Fibroblast of skin of scalp (primary cell): ENCODE measurements around the gene BCLAF1.
"Not testable (repeated sequence)": the region's sequence is repeated elsewhere in the genome, so short reads cannot be mapped to it uniquely, and the experiment has no call there.

Experiments used
- DNase-seq: peaks from one replicate; pipeline ENCODE4 v3.0.0-alpha.2; 2013

BCLAF1 gene

DNA sequence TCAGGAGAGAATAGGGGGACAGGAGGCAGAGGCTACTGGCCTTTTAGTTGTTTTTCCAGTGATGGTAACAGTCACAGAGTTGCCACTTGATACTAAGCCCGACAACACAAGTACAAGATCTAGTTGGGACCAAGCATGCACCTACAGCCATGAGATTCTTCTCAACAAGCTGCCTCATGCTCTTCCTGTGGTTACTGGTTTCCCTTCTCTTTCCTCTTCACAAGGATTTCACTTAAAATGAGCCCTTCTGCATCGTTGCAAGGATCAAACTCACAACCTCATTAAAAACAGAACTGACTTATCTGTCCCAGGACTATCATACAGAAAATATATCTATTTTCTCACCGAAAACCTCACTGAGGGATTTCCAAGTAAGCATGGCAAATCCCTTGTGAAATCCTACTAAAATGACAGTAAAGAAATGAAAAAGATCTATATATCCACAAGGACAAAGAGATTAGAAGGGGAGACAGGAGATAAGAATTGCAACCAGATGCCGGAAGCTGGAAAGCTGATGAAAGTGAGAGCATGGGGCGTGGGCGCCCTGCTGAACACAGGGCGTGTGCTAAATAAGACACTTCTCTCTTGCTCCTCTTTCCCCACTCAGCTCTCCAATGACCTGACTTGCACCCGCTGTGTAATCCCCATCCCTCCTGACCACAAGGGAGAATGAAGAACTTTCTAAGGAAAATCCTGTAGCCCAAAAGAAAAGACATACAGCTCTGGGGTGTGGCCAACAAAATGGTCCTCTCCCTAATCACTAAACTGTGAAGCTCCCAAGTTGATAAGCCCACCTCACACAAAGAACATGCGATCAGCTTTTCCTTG is 53.0 kb downstream of the BCLAF1 start:
- no peak for DNase-seq

DNA sequence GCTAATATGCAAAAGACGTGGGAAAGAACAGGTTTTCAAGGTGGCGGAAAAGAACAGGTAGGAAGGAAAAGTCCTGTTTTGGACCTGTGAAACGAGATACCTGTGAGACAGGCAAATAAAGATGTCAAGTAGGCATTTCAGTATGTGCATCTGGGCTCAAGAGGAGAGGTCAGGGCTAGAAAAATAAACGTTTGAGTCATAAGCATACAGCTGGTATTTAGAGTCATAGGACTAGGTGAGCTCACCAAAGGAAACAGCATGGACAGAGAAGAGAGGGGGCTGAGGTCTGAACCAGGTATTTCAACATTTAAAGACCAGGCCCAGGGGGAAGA is 54.4 kb downstream of the BCLAF1 start:
- no peak for DNase-seq

DNA sequence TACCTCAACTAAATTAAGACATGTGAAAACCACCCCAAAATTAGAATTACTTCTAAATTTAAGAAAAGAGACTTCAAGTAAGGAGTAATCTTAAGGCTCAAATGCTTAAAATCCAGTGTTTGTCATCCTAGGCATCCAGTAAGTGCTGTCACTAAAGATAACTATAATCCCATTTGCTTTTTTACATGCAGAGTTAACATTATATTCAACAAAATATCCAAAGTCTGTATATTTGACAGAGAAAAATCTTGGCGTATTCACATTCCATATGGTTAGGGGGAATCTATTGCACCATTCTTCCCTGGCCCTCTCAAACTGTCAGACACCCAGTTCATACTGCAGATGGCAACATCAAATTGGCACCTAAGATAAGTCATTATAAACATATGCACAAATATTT is 56.9 kb downstream of the BCLAF1 start:
- no peak for DNase-seq

DNA sequence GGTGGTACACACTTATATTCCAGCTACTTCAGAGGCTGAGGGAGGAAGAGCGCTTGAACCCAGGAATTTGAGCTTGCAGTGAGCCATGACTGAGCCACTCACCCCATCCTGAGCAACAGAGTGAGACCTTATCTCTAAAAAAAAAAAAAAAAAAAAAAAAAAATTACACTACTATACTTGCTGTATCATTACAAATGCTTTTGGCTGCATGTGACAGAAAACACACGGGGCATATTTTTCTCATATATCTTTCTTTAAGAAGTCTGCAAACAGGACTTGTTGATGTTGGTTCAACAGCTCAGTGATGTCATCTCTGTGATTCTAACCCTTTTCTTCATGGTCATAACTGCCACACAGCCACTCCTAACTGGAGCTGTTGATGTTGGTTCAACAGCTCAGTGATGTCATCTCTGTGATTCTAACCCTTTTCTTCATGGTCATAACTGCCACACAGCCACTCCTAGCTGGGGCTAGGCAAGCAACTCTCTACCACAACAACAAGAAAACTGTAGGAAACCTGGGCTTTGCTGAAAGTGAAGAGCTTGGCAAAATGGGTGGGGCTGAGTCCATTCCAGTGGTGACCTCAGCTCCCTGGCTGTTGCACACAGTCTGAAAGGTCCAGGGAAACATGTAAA is 59.3 kb downstream of the BCLAF1 start:
- DNase-seq: no peak

DNA sequence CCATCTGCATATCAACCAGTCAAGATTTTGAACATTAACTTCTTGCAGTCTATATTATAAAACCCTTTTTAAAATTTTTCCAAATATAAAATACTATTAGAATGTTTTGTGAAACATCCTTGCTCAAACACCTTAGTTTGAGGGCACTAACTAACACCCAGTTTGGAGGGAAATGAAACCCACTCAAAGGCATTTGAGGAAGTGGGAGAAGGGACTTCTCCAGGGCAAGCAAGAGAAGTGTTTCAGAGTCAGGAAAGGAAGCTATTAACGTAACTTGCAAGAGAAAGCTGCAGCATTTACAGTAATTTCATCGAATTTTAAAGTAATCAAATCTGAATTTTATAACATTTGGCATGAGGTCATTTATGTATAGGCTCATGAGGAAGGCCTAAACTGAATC is 60.8 kb downstream of the BCLAF1 start:
- DNase-seq: no peak

DNA sequence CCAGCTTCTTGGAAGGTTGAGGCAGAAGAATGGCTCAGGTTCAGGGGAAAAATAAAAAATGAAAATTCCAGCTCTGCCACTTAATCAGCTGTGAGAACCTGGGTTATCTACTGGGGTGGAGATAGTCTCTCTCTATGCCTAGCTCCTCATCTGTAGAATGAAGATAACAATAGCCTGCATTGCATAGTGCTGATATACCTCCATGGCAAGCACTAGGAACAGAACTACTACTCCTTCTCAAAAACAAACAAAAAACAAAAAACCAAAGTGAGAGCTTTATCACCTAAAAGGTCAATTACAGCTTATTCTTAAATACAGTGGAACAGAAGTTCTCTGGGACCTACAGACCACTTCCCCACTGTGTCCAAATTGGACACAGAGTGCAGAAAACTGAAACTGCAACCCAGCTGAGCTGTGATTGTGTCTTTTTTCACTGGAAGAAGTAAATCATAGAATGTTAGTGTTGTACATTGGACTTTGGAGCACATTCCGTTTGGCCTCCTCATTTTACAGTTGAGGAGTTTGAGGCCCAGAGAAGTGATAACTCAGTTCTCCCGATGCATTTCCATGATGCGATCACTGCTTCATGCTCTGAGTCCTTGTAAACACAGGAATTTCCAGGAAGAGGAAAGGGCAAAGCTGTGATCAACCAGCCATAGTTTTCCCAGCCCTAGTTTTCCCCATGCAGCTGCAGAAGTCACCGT is 62.8 kb downstream of the BCLAF1 start:
- no peak for DNase-seq

DNA sequence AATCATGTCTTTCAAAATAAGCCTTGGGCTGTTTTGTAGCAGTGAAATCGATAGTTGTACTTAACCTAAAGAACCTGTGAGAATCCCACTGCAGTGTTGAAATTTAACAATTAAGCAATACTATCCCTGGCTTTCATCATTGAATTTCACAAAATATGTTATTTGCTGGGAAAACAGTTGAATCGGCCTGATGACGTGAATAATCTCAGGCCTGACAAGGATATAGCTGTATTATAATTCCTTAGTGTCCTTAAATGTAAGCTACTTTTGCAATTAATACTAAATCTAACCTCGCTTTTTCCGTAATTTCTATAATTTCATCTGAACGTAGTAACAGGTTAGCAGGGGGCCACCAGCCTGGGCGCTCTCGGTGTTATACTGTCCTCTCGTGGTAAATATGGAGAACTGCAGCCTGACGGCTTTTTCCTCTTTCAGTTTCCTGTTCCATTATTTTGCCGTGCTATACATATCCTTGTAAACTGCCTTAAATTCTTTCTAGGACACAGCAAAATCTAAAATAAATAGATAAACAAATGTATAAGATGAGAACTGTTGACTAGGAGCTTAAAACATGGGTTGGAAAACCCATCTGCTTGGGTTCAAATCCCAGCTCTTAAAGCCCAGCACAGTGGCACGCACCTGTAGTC is 63.5 kb downstream of the BCLAF1 start:
- DNase-seq: peak; percentile 58

DNA sequence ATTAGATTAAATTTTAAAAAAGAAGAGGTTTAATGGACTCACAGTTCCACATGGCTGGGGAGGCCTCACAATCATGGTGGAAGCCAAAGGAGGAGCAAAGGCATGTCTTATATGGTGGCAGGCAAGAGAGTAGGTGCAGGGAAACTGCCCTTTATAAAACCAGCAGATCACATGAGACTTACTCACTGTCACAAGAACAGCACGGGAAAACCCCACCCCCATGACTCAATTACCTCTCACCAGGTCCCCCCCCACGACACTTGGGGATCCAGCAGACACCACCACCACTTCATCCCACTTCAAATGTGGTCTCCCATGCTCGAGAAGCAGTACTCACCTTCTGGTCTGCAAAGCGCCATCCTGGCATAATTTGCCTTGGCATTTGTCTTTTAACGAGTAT is 64.2 kb downstream of the BCLAF1 start:
- no peak for DNase-seq

DNA sequence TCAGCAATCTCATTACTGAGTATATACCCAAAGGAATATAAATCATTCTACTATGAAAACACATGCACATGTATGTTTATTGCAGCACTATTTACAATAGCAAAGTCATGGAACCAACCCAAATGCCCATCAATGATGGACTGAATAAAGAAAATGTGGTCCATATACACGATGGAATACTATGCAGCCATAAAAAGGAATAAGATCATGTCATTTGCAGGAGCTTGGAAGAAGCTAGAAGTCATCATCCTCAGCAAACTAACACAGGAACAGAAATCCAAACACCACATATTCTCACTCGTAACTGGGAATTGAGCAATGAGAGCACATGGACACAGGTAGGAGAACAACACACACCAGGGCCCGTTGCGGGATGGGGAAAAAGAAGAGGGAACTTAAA is 64.7 kb downstream of the BCLAF1 start:
- not testable (repeated sequence) for DNase-seq

DNA sequence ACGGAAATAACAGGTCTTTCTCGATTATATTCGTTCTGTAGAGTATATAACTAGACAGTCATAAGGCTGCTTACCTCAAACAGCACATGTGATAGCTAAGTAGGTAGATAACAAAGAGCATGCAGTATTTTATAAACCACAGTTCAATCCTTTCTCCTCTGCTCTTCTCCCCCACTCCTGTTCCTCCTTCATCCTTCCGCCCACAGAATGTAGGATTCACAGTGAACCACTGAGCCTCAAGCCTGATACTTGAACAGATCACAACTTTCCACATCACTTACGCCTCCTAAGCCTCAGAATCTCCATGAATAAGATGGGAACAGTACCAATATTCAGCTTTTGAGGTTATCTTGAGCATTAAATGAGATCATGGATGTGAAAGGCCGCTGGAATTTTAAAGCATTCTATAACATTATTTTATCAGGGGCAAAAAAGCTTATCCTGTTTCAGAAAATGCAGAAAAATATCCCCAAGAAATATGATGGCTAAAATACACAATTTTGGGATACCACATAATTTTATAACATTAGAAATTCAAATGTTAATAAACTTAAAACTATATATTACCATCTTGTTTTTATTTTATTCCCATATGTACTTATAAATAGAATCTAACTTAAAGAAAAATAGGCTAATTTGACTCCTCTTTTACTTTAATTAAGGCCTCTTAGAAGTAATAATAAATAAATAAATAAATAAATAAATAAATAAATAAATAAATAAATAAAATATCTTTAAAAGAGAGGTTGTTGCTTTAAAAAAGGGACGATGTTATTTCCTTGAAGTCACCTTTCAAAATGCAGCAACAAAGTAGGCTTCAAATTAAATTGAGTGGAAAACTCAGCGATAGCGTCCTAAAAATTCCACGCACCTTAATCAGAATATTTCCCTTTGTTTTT is 72.9 kb downstream of the BCLAF1 start:
- DNase-seq: no peak

DNA sequence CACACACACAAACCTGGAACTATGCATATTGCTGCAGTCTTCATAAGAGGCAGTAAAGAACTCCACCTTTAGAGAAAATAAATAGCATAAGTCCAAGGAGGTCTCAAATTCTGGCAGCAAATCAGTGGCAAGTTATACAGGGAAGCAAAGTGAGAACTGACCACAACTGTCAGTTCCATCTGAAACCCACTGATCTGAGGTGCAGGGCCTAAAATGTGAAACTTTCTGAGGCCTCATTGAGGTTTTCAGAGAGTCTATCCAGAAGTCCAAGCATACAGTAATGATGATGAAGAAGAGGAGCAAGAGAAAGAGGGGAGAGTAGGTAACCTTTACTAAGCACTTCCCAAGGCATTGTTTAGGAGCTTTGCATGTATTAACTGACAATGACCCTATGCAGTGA is 75.8 kb downstream of the BCLAF1 start:
- no peak for DNase-seq

DNA sequence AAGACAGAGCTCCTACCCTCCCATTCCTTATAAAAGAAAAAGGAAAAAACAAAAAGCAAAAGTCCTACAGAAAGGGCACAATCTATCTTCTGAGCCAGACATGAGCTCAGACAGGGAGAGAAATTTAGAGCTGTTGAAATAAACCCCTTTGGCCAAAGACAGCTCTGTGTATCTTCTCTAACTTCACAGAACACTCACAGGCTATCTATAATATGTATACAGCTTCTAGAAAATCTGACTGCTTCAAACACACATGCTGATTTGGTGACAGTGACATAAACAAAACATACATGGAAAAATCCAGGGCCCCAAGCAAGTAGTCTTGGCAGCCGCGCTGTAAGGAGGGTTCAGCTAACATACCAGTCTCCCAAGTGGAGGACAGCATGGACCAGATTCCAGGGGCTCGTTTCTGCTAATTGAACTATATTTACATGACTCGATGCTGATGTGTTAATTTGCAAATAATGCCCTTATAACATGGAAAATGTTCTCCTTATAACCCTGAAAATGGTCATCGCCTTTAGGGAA is 76.6 kb downstream of the BCLAF1 start:
- DNase-seq: no peak

DNA sequence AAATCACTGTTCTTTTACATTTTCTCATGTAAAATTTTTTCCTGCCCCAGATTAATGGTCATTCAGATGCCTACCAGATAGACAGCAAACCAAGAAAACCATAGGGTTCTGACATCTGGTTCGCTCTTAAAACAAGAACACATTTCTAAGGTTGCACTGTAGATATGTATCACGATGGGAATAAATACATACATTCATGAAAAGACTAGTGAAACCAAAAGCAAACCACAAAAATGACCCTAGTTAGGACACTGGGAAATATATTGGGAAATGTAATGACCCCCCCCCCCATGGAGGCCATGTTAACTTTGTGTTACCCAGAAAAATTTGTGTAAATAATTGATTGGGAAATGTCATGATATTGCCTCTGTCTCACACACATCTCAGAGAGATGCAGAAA is 77.0 kb downstream of the BCLAF1 start:
- DNase-seq: no peak

DNA sequence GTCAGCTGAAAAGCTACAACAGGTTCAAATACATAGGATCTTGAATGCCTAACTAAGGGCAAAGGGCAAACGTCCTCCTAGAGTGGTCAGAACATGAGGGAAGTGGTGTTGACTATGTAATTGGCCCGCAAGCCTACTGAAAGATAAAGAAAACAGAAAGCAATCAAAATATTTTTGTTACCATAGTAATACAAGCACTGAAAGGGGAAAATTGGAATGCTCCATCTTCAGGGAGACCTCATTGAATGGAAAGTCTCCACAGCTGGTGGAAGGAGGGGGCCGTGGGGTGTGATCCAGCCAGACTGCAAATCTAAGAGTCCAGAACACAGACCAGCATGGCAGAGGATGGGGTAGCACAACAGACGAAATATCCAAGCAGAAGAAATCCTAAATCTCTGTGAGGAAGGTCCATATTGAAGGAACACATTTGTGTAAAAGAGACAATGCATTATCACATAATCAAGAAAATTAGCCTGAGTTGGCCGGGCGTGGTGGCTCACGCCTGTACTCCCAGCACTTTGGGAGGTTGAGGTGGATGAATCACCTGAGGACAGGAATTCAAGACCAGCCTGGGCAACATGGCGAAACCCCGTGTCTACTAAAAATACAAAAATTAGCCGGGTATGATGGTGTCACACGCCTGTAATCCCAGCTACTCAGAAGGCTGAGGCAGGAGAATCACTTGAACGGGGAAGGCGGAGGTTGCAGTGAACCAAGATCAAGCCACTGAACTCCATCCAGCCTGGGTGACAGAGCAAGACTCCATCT is 79.1 kb downstream of the BCLAF1 start:
- DNase-seq: no peak

DNA sequence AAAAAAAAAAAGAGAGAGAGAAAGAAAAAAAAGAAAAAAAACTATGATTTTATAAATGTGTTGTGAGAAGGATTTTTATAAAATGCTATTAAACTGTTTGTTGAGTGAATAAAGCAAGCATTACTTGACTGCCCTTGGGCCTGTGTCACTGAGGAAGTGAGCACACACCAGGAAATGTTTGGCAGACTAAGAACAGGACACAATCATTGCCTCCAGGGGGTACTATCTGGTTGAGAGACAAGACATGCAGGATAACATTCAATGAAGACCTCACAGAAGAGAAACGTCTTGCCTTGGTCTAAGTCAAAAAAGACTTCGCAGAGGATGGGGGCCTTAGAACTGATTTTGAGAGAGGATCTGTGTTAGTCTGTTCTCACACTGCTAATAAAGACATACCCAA is 80.2 kb downstream of the BCLAF1 start:
- DNase-seq: no peak

DNA sequence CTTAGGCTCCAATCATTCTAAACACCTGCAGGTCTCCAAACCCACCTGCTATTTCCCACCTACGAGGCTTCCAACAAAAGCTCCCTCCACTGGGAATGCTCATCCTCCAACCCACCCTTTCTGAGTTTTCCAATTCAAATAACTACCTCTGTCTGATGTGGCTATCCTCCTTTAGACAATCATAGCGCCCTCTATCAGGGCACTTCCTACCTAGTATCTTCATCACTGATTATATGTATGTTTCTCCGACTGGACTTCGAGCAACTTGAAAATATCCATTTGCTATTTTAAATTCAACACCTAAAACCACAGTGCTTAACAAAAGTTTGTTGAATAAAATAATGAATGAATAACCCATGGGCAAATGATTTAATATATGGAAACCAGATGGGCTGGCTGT is 80.9 kb downstream of the BCLAF1 start:
- DNase-seq: no peak
